H1 (cell line): ENCODE data around the gene EAPP. TPM values are rescaled to one million over a fixed set of nuclear protein-coding genes. Genes with fewer than 3 reads are reported as not detected.
A peak's percentile ranks its signal among the peaks of the same experiment; 100 is the strongest.

Experiments used
- CTCF ChIA-PET: fragments of 300-600 bp; sonication (Branson Sonifier 250); formaldehyde crosslinking; loops from one replicate; lab custom pipeline; 2021; ENCODE audit not compliant: partially characterized antibody; lab: Charles Lee
- POLR2A ChIA-PET: fragments of 300-600 bp; sonication (Branson Sonifier 250); formaldehyde crosslinking; loops from one replicate; lab custom pipeline; 2021; ENCODE audit warnings: inconsistent platforms; ENCODE audit not compliant: partially characterized antibody; lab: Charles Lee
- DNase-seq, 2 experiments: peaks; one replicate each; pipeline versions ENCODE4 v3.0.0 to v3.0.0-alpha.2; 2010 to 2022; ENCODE audit warnings: low spot score in 2 of 2, low read depth in 1 of 2, mixed read lengths in 1 of 2
- FAIRE-seq: peaks from 2 replicates; lab custom pipeline; 2011; peaks lifted over from hg19 to GRCh38; lab: Jason Lieb, UNC
- H2AFZ ChIP-seq: 2 replicates; pipeline ENCODE4 v1.8.1; 2012; ENCODE audit warnings: low read length, inconsistent platforms
- H2AK5ac ChIP-seq: 2 replicates; pipeline ENCODE4 v1.6.1; 2013; ENCODE audit warnings: low read depth, low read length
- H2BK120ac ChIP-seq: replicated peaks from 2 replicates; pipeline ENCODE3; 2013; ENCODE audit warnings: low read depth, low read length, inconsistent platforms
- H2BK12ac ChIP-seq: 2 replicates; pipeline ENCODE4 v1.6.1; 2013; ENCODE audit warnings: low read depth, low read length
- H2BK15ac ChIP-seq: 2 replicates; pipeline ENCODE4 v1.6.1; 2013; ENCODE audit warnings: low read length
- H2BK20ac ChIP-seq: 2 replicates; pipeline ENCODE4 v1.6.1; 2013; ENCODE audit warnings: low read length
- H2BK5ac ChIP-seq: 2 replicates; pipeline ENCODE4 v1.6.1; 2013; ENCODE audit warnings: low read depth, low read length
- H3K14ac ChIP-seq: 2 replicates; pipeline ENCODE4 v1.6.1; 2013; ENCODE audit warnings: inconsistent platforms; ENCODE audit not compliant: insufficient read length
- H3K18ac ChIP-seq: 2 replicates; pipeline ENCODE4 v1.6.1; 2013; ENCODE audit warnings: low read length; ENCODE audit errors: extremely low read depth
- H3K23ac ChIP-seq: 2 replicates; pipeline ENCODE4 v1.6.1; 2013; ENCODE audit warnings: inconsistent platforms; ENCODE audit not compliant: insufficient read length
- H3K23me2 ChIP-seq: 2 replicates; pipeline ENCODE4 v1.6.1; 2013; ENCODE audit warnings: low read depth, low read length
- H3K27ac ChIP-seq: 2 replicates; pipeline ENCODE4 v1.6.1; 2011; ENCODE audit warnings: low read depth, low read length, inconsistent platforms
- H3K27me3 ChIP-seq, 4 experiments: replicated peaks in 1 of 4; 1 replicate in 1 of 4; 2 replicates in 3 of 4; pipeline versions ENCODE4 v1.6.1 to v1.8.1; 2011 to 2013; ENCODE audit warnings: low read length in 3 of 4, mild to moderate bottlenecking in 3 of 4, inconsistent platforms in 2 of 4, mixed read lengths in 2 of 4, moderate library complexity in 1 of 4; ENCODE audit not compliant: control insufficient read depth in 3 of 4, insufficient read depth in 3 of 4; ENCODE audit errors: extremely low read depth in 1 of 4
- H3K36me3 ChIP-seq, 4 experiments: 2 replicates each; pipeline versions ENCODE4 v1.6.1 to v1.8.1; 2011 to 2013; ENCODE audit warnings: mild to moderate bottlenecking in 4 of 4, low read length in 3 of 4, moderate library complexity in 2 of 4, control low read depth in 1 of 4, inconsistent platforms in 1 of 4; ENCODE audit not compliant: insufficient read depth in 4 of 4, control insufficient read depth in 2 of 4
- H3K4ac ChIP-seq: replicated peaks from 2 replicates; pipeline ENCODE3; 2013; ENCODE audit warnings: low read length, low read depth, mixed read lengths, inconsistent platforms; ENCODE audit not compliant: insufficient read length
- H3K4me1 ChIP-seq, 4 experiments: replicated peaks in 1 of 4; 1 replicate in 1 of 4; 2 replicates in 3 of 4; pipeline versions ENCODE4 v1.6.1 to v1.8.1; 2011 to 2013; ENCODE audit warnings: low read length in 3 of 4, inconsistent platforms in 2 of 4, mixed read lengths in 1 of 4; ENCODE audit not compliant: insufficient read depth in 4 of 4, control insufficient read depth in 3 of 4
- H3K4me2 ChIP-seq, 2 experiments: 2 replicates each; pipeline versions ENCODE4 v1.6.1 to v1.8.1; 2011 to 2013; ENCODE audit warnings: low read depth in 2 of 2, low read length in 2 of 2, control low read depth in 1 of 2, inconsistent platforms in 1 of 2, mild to moderate bottlenecking in 1 of 2; ENCODE audit not compliant: insufficient read depth in 1 of 2
- H3K4me3 ChIP-seq, 4 experiments: fragments of 200-600, 300-600 bp in 1 of 4; sonication (generic), shearing (Covaris generic), sonication (Bioruptor Twin) in 1 of 4; 2 replicates each; pipeline versions ENCODE4 v1.5.1 to v1.8.1; 2011 to 2016; ENCODE audit warnings: low read length in 4 of 4, low read depth in 3 of 4, control low read depth in 2 of 4, inconsistent platforms in 2 of 4, mild to moderate bottlenecking in 2 of 4, mixed read lengths in 1 of 4, moderate library complexity in 1 of 4; ENCODE audit not compliant: insufficient read depth in 2 of 4; ENCODE audit errors: extremely low read depth in 1 of 4
- H3K56ac ChIP-seq: replicated peaks from 2 replicates; pipeline ENCODE3; 2013; ENCODE audit warnings: low read depth, mild to moderate bottlenecking, mixed read lengths, low read length, inconsistent platforms; ENCODE audit not compliant: insufficient read length
- H3K79me1 ChIP-seq: 2 replicates; pipeline ENCODE4 v1.6.1; 2013; ENCODE audit warnings: low read depth, low read length, control low read depth
- H3K79me2 ChIP-seq, 2 experiments: 2 replicates each; pipeline versions ENCODE4 v1.6.1 to v1.8.1; 2012 to 2013; ENCODE audit warnings: low read length in 2 of 2, mild to moderate bottlenecking in 2 of 2, inconsistent platforms in 1 of 2; ENCODE audit not compliant: insufficient read depth in 2 of 2, control insufficient read depth in 1 of 2
- H3K9ac ChIP-seq, 4 experiments: replicated peaks in 1 of 4; 1 replicate in 1 of 4; 2 replicates in 3 of 4; pipeline versions ENCODE4 v1.6.1 to v1.8.1; 2011 to 2013; ENCODE audit warnings: low read depth in 3 of 4, low read length in 3 of 4, control low read depth in 2 of 4, mild to moderate bottlenecking in 2 of 4, moderate library complexity in 2 of 4, inconsistent platforms in 1 of 4; ENCODE audit errors: extremely low read depth in 1 of 4
- H3K9me3 ChIP-seq, 2 experiments: 2 replicates each; pipeline versions ENCODE4 v1.6.1 to v1.8.1; 2012 to 2013; ENCODE audit warnings: mild to moderate bottlenecking in 2 of 2, moderate library complexity in 2 of 2, control low read depth in 1 of 2, inconsistent platforms in 1 of 2, low read depth in 1 of 2, low read length in 1 of 2, mixed read lengths in 1 of 2; ENCODE audit not compliant: insufficient read depth in 2 of 2
- H4K20me1 ChIP-seq, 2 experiments: replicated peaks in 1 of 2; 2 replicates each; pipeline versions ENCODE3 to v1.8.1; 2011 to 2013; ENCODE audit warnings: inconsistent platforms in 2 of 2, low read length in 2 of 2, mild to moderate bottlenecking in 1 of 2; ENCODE audit not compliant: insufficient read depth in 2 of 2, control insufficient read depth in 1 of 2
- H4K5ac ChIP-seq: 2 replicates; pipeline ENCODE4 v1.6.1; 2013; ENCODE audit warnings: low read length, low read depth, mixed read lengths, inconsistent platforms; ENCODE audit not compliant: insufficient read length
- H4K8ac ChIP-seq: 2 replicates; pipeline ENCODE4 v1.8.0; 2013; ENCODE audit warnings: mild to moderate bottlenecking, moderate library complexity, low read length, inconsistent platforms; ENCODE audit not compliant: insufficient read depth; ENCODE audit errors: extremely low read depth
- H4K91ac ChIP-seq: replicated peaks from 2 replicates; pipeline ENCODE3; 2013; ENCODE audit warnings: low read length, mixed read lengths, inconsistent platforms; ENCODE audit not compliant: insufficient read length
- BCL11A ChIP-seq, 2 experiments: IDR thresholded peaks; one replicate each; pipeline ENCODE4 v1.6.1; 2011; ENCODE audit warnings: low read depth in 2 of 2, low read length in 2 of 2, mild to moderate bottlenecking in 2 of 2
- CEBPB ChIP-seq: IDR thresholded peaks from 2 replicates; pipeline ENCODE4 v1.6.1; 2012; ENCODE audit warnings: low read depth, low read length
- FOSL1 ChIP-seq: IDR thresholded peaks from 2 replicates; pipeline ENCODE4 v1.6.1; 2011; ENCODE audit warnings: mild to moderate bottlenecking, low read depth, low read length, moderate library complexity; ENCODE audit not compliant: insufficient read depth
- GABPA ChIP-seq: IDR thresholded peaks from 2 replicates; pipeline ENCODE4 v1.6.1; 2011; ENCODE audit warnings: mild to moderate bottlenecking, low read length, moderate library complexity, borderline replicate concordance; ENCODE audit not compliant: insufficient read depth
- HDAC6 ChIP-seq: IDR thresholded peaks from one replicate; pipeline ENCODE4 v1.7.1; 2012; ENCODE audit warnings: low read depth, mild to moderate bottlenecking, inconsistent platforms, low read length, moderate library complexity
- NRF1 ChIP-seq: IDR thresholded peaks from 2 replicates; pipeline ENCODE4 v1.6.1; 2011; ENCODE audit warnings: mild to moderate bottlenecking, low read depth, low read length, improper control_type of control experiment
- RBBP5 ChIP-seq: IDR thresholded peaks from 2 replicates; pipeline ENCODE4 v1.7.1; 2012; ENCODE audit warnings: low read depth, mild to moderate bottlenecking, inconsistent platforms, low read length, moderate library complexity, borderline replicate concordance
- SP1 ChIP-seq: IDR thresholded peaks from 2 replicates; pipeline ENCODE4 v1.6.1; 2011; ENCODE audit warnings: low read depth, low read length
- SRF ChIP-seq: IDR thresholded peaks from 2 replicates; pipeline ENCODE4 v1.6.1; 2011; ENCODE audit warnings: mild to moderate bottlenecking, low read depth, low read length, moderate library complexity
- WGBS, 2 experiments: shearing (Covaris generic) in 1 of 2; methylation state at CpG; one replicate each; pipeline versions ENCODE4 v1.1.6 to v1.1.7; 2013 to 2015; ENCODE audit warnings: low lambda C conversion rate in 2 of 2, mixed read lengths in 2 of 2, inconsistent platforms in 1 of 2, low coverage in 1 of 2, missing lambda C conversion rate in 1 of 2; ENCODE audit not compliant: insufficient replicate concordance in 2 of 2, insufficient coverage in 1 of 2, insufficient read length in 1 of 2; ENCODE audit errors: extremely low coverage in 1 of 2, missing lambda C conversion rate in 1 of 2; 5-methylcytosine and 5-hydroxymethylcytosine counted together
- polyA plus RNA-seq, 7 experiments: library from polyadenylated mRNA; depleted of rRNA in 3 of 7; stranded (reverse) in 5 of 7; unstranded in 2 of 7; fragments of >200 nt in 5 of 7; fragments of 200-250 nt in 2 of 7; gene quantifications; 1 replicate in 5 of 7; 2 replicates in 1 of 7; 4 replicates in 1 of 7; pipeline versions ENCODE4 v1.2.1 to v1.2.3, GENCODE V29; 2011 to 2013; ENCODE audit warnings: missing spikeins in 2 of 7, mixed read lengths in 2 of 7
- total RNA-seq: library from RNA; stranded (reverse); fragmentation: NEBNext Ultra II Directional; extraction: Animal tissue kit (Norgen Biotek cat#: 25700); gene quantifications from 2 replicates; pipeline ENCODE4 v1.2.1, GENCODE V29; 2021
- TF ChIP-seq, protein P1 (sequence below): IDR thresholded peaks from 2 replicates; pipeline ENCODE4 v1.6.1; 2011; ENCODE audit warnings: low read depth, mild to moderate bottlenecking, low read length; ENCODE audit not compliant: insufficient read depth
- TF ChIP-seq, protein P2 (sequence below), 3 experiments: IDR thresholded peaks; 1 replicate in 2 of 3; 2 replicates in 1 of 3; pipeline versions ENCODE4 v1.5.1 to v1.6.1; 2011; ENCODE audit warnings: low read length in 3 of 3, mild to moderate bottlenecking in 3 of 3, inconsistent platforms in 2 of 3, low read depth in 1 of 3, moderate library complexity in 1 of 3; ENCODE audit not compliant: insufficient read depth in 1 of 3; ENCODE audit errors: control extremely low read depth in 1 of 3

Gene EAPP
- total and polyA plus RNA-seq, 2 of the 8 experiments (the other 6 are each of a cell fraction or from before 2014, with no cell fraction given), result 18.3 to 28.7 TPM

DNA sequence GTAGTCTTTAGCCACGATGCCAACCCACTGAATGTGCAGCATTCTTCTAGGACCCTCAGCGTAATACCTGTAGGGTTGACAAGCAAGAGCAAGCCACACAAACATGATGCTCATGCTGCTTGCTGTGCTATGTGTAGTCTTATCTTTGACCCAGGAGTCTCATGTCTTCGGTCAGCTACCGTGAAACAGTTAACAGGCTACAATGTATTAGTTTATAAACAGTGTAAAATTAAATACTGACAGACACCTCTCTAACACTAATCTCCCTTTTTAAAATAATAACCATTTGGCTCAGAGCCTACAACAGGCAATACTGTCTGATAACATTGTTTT, 1.9 kb downstream of the EAPP start:
- Histone ChIP-seq H2AFZ (no peak overlapping the region), H3K9ac (0 out of 7 replicates have a peak overlapping the region, but pooled peaks of 1 of the 4 experiments have one; percentile 11), H4K91ac (no peak overlapping the region), H3K9me3 (no peaks in the 10 kb centered on the region), H3K4me2 (no peak overlapping the region; a peak in 1 of 4 replicates), H3K56ac (no peak overlapping the region), H3K4ac (no peak overlapping the region), H3K27ac (no peak overlapping the region), H3K14ac (no peak overlapping the region), H3K18ac (no peak overlapping the region), H3K23me2 (no peaks in the 10 kb centered on the region), H2BK15ac (no peak overlapping the region), H2BK12ac (no peak overlapping the region), H2BK5ac (peak overlapping the region; percentile 30; the same call in 1 of the 2 replicates), H4K5ac (no peak overlapping the region), H2BK20ac (no peak overlapping the region), H3K4me3 (no peak overlapping the region), H3K27me3 (no peaks in the 10 kb centered on the region), H3K4me1 (no peaks in the 10 kb centered on the region; a peak in 2 of 7 replicates), H3K79me2 (peaks cover 3 to 24% of the 10 kb centered on the region in 2 experiments; a peak in 2 of 4 replicates), H4K8ac (no peak overlapping the region), H3K23ac (no peak overlapping the region), H4K20me1 (peaks cover 0 to 2% of the 10 kb centered on the region in 2 experiments), H2AK5ac (no peak overlapping the region), H3K36me3 (peaks cover 0 to 10% (median 6%) of the 10 kb centered on the region in 4 experiments; a peak in 4 of 8 replicates), H2BK120ac (no peak overlapping the region), H3K79me1 (no peaks in the 10 kb centered on the region)
- POLR2A ChIA-PET, result interaction anchor here (0.8 to 1.9 kb wide), 4 partner anchors 8 to 614 kb away, joined by 3 to 5 read pairs (median 3); no protein-coding TSS in a partner anchor
- DNase-seq, result no peak
- WGBS, 2 experiments, result 93% methylated on average over 4 of the region's 4 CpGs; no CpG with 5 or more reads in 1 of the 2 experiments
- FAIRE-seq, result no peak
- CTCF ChIA-PET, result interaction anchor here (0.6 to 1.6 kb wide), 5 partner anchors 8 to 1416 kb away, joined by 3 read pairs; no protein-coding TSS in a partner anchor
- no peak for TF ChIP-seq HDAC6
- no peak for TF ChIP-seq GABPA
- no peak for TF ChIP-seq SP1
- TF ChIP-seq SRF, result no peak
- TF ChIP-seq, protein P1, sequence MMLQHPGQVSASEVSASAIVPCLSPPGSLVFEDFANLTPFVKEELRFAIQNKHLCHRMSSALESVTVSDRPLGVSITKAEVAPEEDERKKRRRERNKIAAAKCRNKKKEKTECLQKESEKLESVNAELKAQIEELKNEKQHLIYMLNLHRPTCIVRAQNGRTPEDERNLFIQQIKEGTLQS, result no peak
- TF ChIP-seq FOSL1, result no peak
- TF ChIP-seq, protein P2, sequence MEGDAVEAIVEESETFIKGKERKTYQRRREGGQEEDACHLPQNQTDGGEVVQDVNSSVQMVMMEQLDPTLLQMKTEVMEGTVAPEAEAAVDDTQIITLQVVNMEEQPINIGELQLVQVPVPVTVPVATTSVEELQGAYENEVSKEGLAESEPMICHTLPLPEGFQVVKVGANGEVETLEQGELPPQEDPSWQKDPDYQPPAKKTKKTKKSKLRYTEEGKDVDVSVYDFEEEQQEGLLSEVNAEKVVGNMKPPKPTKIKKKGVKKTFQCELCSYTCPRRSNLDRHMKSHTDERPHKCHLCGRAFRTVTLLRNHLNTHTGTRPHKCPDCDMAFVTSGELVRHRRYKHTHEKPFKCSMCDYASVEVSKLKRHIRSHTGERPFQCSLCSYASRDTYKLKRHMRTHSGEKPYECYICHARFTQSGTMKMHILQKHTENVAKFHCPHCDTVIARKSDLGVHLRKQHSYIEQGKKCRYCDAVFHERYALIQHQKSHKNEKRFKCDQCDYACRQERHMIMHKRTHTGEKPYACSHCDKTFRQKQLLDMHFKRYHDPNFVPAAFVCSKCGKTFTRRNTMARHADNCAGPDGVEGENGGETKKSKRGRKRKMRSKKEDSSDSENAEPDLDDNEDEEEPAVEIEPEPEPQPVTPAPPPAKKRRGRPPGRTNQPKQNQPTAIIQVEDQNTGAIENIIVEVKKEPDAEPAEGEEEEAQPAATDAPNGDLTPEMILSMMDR (IDR thresholded peaks at IDR 0.05; ENCODE audit: control extremely low read depth in 1 of 3, insufficient read depth in 1 of 3, low read depth in 1 of 3, low read length in 3 of 3), result no peak
- no peak for TF ChIP-seq RBBP5
- no peak for TF ChIP-seq NRF1
- no peak for TF ChIP-seq BCL11A (IDR thresholded peaks at IDR 0.05; ENCODE audit: low read depth in 2 of 2, low read length in 2 of 2)
- no peak for TF ChIP-seq CEBPB
